Measurements from ENCODE around the gene MYF5. TPM values are rescaled to one million over a fixed set of nuclear protein-coding genes. Genes with fewer than 3 reads are reported as not detected.

The MYF5 gene
- total and polyA plus RNA-seq, 2 of the 13 experiments (the other 11 are each of a cell fraction or from before 2014, with no cell fraction given), result not detected

DNA sequence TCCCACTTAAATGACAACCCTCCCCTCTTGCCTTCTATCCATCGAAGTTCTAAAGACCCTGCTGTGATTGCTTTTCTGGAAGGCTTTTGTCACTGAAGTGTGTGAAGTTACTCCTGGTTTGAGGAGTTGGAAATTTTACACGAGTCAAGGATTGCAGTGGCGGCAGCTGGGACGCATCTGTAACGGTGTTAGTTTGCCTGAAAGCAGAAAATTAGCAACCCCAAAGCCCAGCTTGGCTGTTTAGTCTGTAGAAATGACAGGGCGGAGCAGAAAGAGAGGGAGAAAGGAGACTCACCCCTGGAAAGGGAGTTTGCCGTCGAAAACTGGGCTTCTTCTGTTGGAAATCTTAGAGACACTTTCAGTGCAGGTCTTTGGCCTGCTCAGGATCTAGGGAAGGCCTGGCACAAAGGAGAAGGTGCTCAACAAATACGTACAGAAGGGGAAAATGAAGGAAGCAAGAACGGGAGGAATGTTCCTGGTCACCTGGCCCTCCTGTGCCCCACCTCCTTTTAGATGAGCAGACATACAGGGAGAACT lies 931 bp upstream of the MYF5 start:
- FAIRE-seq (no peak), ATAC-seq (no peak), DNase-seq (ENCODE audit: low spot score) (no peak)
- peaks cover 0 to 3% of the 10 kb centered on the region in 2 experiments; a peak in 2 of 5 replicates for H3K27me3 ChIP-seq (ENCODE audit: control insufficient read depth in 1 of 2, insufficient read depth in 2 of 2, low read length in 2 of 2)
- no peaks in the 10 kb centered on the region for H3K4me1 ChIP-seq (ENCODE audit: insufficient read depth, low read length)
- POLR2A ChIA-PET, result no interaction called here
- H3K4me2 ChIP-seq (ENCODE audit: low read depth, low read length), result no peak overlapping the region
- CTCF ChIA-PET (ENCODE audit: low intra/inter-chr PET ratio, low total read pairs), result no interaction called here
- H3K4me3 ChIP-seq (replicated peaks in 1 of 3; ENCODE audit: insufficient read depth in 1 of 3, low read depth in 2 of 3, low read length in 3 of 3), result no peak overlapping the region
- BruUV-seq (replicated peaks), result no TSS peak
- TF ChIP-seq THRA (CRISPR knock-in tag; IDR thresholded peaks at IDR 0.05; ENCODE audit: borderline replicate concordance) (no peak), ZNF652 (CRISPR knock-in tag; IDR thresholded peaks at IDR 0.05; ENCODE audit: borderline replicate concordance, low read depth) (no peak), KLF6 (CRISPR knock-in tag; IDR thresholded peaks at IDR 0.05) (no peak), EHMT2 (IDR thresholded peaks at IDR 0.05; ENCODE audit: borderline replicate concordance, low read depth, low read length) (no peak), ZNF784 (CRISPR knock-in tag; IDR thresholded peaks at IDR 0.05; ENCODE audit: borderline replicate concordance) (no peak), FOXC1 (CRISPR knock-in tag; IDR thresholded peaks at IDR 0.05; ENCODE audit: borderline replicate concordance) (no peak)
- H3K36me3 ChIP-seq (replicated peaks in 1 of 2; ENCODE audit: control insufficient read depth in 1 of 2, insufficient read depth in 2 of 2, low read length in 2 of 2), result no peaks in the 10 kb centered on the region
- no peaks in the 10 kb centered on the region for H4K20me1 ChIP-seq (ENCODE audit: insufficient read depth, low read length)
- in situ Hi-C loops (cut with HindIII; ENCODE audit: extremely low pct_ligation_motif_present, low pct_unique_long_range_greater_than_20kb) (no loop called here), intact Hi-C loops (cut with micrococcal nuclease; ENCODE audit: unreplicated experiment) (no loop called here)
- H3K9me3 ChIP-seq (ENCODE audit: low read length), result no peaks in the 10 kb centered on the region
- H3K79me2 ChIP-seq (ENCODE audit: insufficient read depth, low read length), result no peaks in the 10 kb centered on the region
- H3K9ac ChIP-seq (ENCODE audit: insufficient read depth, low read depth, low read length), result no peak overlapping the region
- H2AFZ ChIP-seq (ENCODE audit: low read length), result no peak overlapping the region
- H3K27ac ChIP-seq (ENCODE audit: extremely low read length, insufficient read depth, low read length), result no peak overlapping the region
- 28% methylated on average over 10 of the region's 10 CpGs for WGBS (ENCODE audit: low lambda C conversion rate)

GRCh38 chr12:80717856-80718255 lies 1.1 kb downstream of the MYF5 start:
- Histone ChIP-seq H3K4me2 (ENCODE audit: low read depth, low read length) (no peak overlapping the region), H3K9ac (ENCODE audit: insufficient read depth, low read depth, low read length) (no peak overlapping the region), H3K79me2 (ENCODE audit: insufficient read depth, low read length) (no peaks in the 10 kb centered on the region), H3K4me1 (ENCODE audit: insufficient read depth, low read length) (no peaks in the 10 kb centered on the region), H3K27me3 (ENCODE audit: control insufficient read depth in 1 of 2, insufficient read depth in 2 of 2, low read length in 2 of 2) (peaks cover 0 to 3% of the 10 kb centered on the region in 2 experiments; a peak in 2 of 5 replicates), H3K4me3 (replicated peaks in 1 of 3; ENCODE audit: insufficient read depth in 1 of 3, low read depth in 2 of 3, low read length in 3 of 3) (no peak overlapping the region), H4K20me1 (ENCODE audit: insufficient read depth, low read length) (no peaks in the 10 kb centered on the region), H2AFZ (ENCODE audit: low read length) (no peak overlapping the region), H3K27ac (ENCODE audit: extremely low read length, insufficient read depth, low read length) (no peak overlapping the region), H3K36me3 (replicated peaks in 1 of 2; ENCODE audit: control insufficient read depth in 1 of 2, insufficient read depth in 2 of 2, low read length in 2 of 2) (no peaks in the 10 kb centered on the region), H3K9me3 (ENCODE audit: low read length) (no peaks in the 10 kb centered on the region)
- no peak for ATAC-seq
- no TSS peak for BruUV-seq (replicated peaks)
- CTCF ChIA-PET (ENCODE audit: low intra/inter-chr PET ratio, low total read pairs), result no interaction called here
- intact Hi-C loops (cut with micrococcal nuclease; ENCODE audit: unreplicated experiment), result no loop called here
- no peak for DNase-seq (ENCODE audit: low spot score)
- 3% methylated on average over 4 of the region's 4 CpGs for WGBS (ENCODE audit: low lambda C conversion rate)
- POLR2A ChIA-PET, result no interaction called here
- in situ Hi-C loops (cut with HindIII; ENCODE audit: extremely low pct_ligation_motif_present, low pct_unique_long_range_greater_than_20kb), result no loop called here
- no peak for FAIRE-seq
- TF ChIP-seq SPEN (CRISPR knock-in tag; IDR thresholded peaks at IDR 0.05; ENCODE audit: low read depth) (no peak), SIN3B (IDR thresholded peaks at IDR 0.05; ENCODE audit: low read length) (no peak), RAD21 (CRISPR knock-in tag; IDR thresholded peaks at IDR 0.05) (no peak), ZKSCAN5 (CRISPR knock-in tag; IDR thresholded peaks at IDR 0.05) (no peak), NR2C2 (CRISPR knock-in tag; IDR thresholded peaks at IDR 0.05; ENCODE audit: borderline replicate concordance) (no peak), TCF7L2 (IDR thresholded peaks at IDR 0.05; ENCODE audit: low read depth, low read length) (no peak), ZNF333 (CRISPR knock-in tag; IDR thresholded peaks at IDR 0.05; ENCODE audit: borderline replicate concordance) (no peak), ZNF136 (CRISPR knock-in tag; IDR thresholded peaks at IDR 0.05; ENCODE audit: low read depth) (no peak), ZNF24 (IDR thresholded peaks at IDR 0.05) (no peak)
- TF ChIP-seq, protein P1, sequence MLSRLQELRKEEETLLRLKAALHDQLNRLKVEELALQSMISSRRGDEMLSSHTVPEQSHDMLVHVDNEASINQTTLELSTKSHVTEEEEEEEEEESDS (CRISPR knock-in tag; IDR thresholded peaks at IDR 0.05; ENCODE audit: borderline replicate concordance), result no peak
